Embryonic facial prominence (tissue), 1 donor: ENCODE results near the gene CYCS.
A peak's percentile ranks its signal among the peaks of the same experiment; 100 is the strongest.
"Not testable (repeated sequence)": the region's sequence is repeated elsewhere in the genome, so short reads cannot be mapped to it uniquely, and the experiment has no call there.

Source experiments
- DNase-seq: peaks from one replicate; pipeline ENCODE4 v3.0.0-alpha.2; 2016; ENCODE audit errors: extremely low spot score

The CYCS gene

DNA sequence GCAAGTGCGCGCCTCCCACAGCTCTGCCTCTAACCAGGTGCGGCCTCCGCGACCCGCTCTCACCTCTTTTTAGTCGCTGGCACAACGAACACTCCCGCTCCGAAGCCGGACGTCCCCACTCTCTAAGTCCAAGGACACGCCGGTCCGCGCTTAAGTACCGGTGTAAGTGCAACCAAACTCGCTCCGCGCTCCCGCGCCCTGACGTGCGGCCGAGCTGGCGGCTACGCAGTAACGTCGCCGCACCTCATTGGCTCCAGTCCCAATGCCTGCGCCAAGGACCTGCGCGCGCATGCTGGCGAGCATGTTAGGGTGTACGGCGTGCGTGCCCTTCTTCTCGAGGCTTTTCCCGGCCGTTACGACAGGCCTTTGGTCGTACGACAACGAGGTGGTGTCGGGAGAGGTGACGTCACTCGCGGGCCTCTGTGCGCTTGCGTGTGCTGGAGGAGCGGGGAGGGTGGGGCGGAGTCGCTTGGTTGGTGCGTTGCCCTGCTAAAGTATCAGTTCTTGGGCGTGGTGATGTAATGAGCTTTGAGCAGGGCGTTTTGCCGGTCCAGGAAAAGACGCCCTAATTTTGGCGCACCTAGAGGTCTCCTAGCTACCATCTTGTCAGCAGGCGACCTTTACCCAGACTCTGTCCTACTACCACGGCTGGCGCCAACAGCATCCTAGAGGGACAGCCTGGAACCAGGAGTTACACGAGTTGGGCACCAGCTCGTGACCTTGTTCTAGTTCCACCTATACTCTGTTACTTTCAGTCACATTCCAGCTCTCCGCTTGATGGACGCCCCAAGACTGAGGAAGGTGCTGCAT, at the start of gene CYCS:
CYCS (minus strand) TSS at position 124 of the 810 bp plus-strand sequence. CDS start 1,141 bp downstream, outside the sequence.
- DNase-seq, result peak; percentile 98

DNA sequence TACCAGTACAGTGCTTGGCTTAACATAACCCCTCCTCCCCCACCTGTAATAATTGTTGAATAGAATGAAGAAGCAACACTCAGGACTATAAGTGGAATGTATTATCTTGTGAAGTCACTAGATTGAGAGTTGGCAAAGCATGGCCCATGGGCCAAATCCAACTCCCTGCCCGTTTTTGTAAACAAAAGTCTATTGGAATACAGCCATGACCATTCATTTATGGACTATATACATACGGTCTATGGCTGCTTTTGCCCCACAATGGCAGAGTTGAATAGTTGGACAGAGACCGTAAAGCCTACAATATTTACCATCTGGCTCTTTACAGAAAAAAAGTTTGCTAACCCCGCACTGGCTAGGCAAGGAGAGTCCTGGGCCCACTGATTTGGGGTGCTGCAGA, 48.1 kb upstream of the CYCS start:
- DNase-seq, result no peak

DNA sequence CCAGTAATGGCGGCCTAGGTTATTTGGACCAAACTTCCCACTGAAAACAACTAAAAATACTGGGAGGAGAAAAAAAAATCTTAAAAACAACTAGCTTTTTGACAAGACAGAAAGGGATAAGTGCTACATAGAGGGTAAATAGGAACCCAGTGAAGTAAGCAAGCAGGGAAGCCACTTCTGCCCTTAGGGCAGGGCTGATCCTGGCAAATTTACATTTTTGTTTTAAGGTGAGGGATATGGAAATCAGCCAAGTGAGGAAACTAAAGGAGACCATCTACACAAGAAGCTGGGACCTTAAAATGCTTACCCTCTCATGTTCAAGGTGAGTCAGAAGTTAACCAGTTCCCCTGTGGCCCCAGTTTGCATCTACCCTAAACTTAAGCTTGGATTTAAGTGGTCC, 46.5 kb upstream of the CYCS start:
- no peak for DNase-seq

DNA sequence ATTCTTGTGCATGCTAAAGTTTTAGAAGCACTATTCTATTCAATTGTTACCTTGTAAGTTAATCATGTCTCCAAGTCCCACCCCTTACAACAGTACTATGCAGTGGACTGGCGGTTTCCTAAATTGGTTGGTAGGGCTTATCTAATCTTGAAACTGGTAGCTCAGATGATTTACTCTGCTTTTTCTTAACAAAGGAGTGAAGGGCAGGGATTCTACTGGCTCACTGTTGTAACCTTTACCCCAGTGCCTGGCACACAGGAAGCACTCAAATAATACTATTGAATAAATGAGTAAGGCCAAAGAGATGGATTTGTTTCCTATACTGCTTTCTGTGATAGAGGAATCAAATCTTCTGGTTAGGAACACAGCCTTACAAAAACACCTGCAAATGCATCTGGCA, 46.0 kb upstream of the CYCS start:
- DNase-seq, result no peak

DNA sequence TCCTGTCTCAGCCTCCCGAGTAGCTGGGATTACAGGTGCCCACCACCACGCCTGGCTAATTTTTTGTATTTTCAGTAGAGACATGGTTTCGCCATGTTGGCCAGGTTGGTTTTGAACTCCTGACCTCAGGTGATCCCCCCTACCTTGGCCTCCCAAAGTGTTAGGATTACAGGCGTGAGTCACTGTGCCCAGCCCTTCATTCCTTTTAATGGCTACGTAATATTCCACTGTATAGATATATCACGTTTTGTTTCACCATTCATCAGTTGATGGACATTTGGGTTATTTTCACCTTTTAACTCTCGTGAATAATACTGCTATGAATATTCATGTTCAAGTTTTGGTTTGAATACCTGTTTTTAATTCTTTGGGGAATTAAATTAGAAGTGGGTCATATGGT, 44.6 kb upstream of the CYCS start:
- no peak for DNase-seq

DNA sequence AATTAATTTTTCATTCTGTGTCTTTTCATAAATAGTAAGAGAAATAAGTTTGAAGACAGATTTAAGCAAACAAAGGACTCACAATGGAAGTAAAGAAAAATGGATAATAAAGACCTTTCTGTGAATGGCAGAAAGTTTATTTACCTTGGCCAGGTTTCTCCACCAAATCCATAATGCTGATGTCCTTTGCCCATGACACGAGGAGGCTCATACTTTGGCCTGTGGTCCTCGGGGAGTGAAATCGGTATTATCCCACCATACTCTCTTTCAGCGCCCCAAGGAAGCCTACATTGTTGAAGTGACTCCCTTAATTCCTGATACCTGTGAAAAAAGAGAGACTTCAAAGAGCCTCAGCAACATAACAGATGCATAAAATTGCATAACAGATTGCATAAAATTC, 43.1 kb upstream of the CYCS start:
- no peak for DNase-seq

DNA sequence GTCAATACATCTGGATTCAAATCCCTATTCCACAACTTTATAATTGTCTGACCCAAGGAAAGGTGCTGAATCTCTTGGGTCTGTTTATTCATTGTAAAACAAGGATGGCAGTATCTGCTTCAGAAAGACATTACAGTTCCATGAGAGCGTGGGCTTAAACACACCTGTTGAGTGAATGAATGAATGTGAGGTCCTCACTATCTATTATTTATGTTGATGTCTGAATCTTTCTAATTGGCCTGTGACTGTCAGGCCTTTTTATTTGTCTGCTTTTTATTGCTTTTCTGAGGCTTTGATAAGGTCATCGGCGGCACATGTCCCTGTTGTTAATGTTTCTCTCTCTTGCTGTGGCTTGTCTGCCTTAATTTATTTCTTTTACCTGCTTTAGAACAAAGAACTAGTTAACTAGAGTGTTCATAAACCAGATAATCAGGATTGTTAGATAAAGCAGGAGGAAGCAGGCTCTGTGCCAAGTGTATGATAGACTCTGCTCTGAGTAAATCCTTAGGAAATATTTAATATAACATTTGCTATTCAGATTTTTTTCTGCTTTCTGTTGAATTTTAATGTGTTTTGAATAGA, 42.3 kb upstream of the CYCS start:
- no peak for DNase-seq

DNA sequence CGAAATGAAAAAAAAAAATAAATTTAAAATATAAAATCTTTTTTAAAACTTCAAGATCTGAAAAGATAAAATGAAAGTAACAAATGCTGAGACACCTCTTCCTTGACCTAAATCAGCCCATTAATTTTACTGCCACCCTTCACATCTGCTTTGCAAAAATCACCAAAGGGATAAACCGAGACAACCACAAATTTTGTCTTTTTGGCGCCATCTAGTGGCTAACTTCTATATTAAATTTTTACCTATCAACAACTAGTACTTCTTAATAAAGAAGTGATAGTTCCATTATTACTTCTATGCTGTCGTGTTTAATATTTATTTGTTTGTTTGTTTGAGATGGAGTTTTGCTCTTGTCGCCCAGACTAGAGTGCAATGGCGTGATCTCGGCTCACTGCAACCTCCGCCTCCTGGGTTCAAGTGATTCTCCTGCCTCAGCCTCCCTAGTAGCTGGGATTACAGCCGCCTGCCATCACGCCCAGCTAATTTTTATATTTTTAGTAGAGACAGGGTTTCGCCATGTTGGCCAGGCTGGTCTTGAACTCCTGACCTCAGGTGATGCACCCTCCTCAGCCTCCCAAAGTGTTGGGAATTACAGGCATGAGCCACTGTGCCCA, 35.0 kb upstream of the CYCS start:
- DNase-seq, result not testable (repeated sequence)

DNA sequence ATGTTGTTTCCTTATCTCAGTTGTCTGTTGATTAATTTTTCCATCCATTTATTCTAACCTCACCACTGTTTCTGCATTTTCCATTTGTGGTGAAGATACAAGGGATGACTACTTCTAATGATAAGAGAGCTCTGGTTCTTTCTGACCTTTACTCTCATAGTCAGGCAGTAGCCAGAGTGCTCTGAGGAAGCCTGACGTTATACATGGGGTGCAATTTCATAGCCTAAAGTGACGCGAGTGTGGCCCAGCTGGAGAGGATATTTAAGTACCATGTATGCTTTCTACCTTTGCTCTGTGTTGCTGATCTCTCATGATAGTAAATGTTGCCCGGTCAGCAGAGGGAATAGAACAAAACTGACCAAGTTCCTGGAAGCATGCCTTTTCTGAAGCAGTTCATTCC, 33.9 kb upstream of the CYCS start:
- DNase-seq, result no peak

DNA sequence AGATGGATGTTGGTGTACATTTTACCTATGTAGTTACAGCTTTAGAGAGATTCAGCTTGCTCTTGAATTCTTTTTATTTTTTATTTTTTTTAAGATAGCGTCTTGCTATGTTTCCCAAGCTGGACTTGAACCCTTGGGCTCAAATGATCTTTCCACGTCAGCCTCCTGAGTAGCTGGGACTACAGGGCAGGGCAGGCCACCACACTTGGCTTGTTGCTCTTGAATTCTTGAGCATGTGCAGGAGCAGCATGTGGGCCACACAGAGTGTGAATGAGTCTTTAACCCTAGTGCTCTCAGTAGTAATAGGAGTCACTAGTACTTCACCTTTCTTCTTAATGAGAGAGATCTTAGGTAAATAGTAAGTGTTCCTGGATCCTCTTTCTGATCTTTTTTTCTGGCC, 26.7 kb upstream of the CYCS start:
- no peak for DNase-seq

DNA sequence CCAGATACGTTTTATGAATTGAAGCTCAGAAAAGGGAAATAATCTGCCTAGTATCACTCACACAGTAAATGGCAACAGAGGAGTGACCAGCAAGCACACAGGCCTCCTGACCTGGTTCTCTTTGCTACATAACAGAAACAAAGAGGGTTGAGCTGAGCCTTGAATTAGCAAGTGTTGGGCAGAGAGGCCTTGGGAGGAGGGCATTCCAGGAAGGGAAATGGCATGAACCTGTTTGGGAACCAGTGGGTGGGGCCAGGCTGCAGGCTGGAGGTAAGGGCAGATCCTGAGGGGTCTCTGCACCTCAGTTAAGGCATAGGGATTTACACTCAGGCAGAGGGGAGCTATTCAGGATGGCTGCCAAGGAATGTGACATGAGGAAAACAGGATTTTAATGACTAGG, 24.8 kb upstream of the CYCS start:
- no peak for DNase-seq

DNA sequence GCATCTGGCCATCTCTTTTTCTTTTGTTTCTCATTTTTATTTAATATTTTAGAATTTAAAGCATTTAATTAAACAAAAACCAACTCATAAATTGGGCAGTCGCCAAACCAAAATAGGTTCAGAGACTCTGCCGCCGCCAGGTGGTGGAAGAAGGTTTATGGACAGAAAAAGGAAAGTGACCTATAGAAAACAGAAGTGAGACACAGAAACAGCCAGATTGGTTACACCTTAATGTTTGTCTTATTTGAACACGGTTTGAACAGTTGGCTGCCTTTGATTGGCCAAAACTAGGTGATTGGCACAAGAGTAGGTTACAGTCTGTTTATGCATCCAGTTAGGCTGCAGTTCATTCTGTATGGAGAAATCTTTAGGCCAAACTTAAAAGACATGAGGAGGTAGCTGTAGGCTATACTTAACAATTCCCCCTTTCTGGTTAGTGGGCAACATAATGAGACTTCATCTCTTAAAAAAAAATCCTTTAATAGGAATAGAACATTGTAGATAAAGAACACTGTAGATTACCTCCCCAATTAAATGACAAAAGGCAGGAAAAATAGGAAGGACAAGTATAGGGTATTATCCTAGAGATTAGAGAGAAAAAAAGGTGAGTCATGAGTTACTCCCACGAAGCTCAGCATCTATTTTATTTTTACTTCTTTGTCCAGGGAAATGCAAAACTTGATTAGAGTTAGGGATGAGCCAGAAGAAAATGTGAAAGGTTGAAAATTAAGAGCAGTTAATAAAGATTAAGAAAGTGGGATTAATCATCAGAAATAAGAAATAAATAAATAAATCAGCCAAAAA, 23.9 kb upstream of the CYCS start:
- DNase-seq, result no peak

DNA sequence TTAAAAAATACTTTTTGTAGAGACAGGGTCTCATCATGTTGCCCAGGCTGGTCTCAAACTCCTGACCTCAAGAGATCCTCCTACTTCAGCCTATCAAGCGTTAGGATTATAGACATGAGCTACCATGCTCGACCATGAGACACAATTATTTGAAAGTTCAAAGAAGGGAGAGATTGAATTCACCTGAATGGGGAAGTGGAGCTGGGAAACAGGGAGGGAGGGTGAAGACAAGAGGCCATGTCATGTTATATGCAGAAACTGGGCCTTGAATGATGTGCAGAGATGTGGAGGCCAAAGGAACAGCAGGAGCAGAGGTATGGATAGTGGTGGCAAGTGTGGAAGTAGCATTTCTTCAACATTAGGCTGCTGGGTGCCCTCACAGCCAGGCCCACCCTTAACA, 18.7 kb upstream of the CYCS start:
- DNase-seq, result no peak

DNA sequence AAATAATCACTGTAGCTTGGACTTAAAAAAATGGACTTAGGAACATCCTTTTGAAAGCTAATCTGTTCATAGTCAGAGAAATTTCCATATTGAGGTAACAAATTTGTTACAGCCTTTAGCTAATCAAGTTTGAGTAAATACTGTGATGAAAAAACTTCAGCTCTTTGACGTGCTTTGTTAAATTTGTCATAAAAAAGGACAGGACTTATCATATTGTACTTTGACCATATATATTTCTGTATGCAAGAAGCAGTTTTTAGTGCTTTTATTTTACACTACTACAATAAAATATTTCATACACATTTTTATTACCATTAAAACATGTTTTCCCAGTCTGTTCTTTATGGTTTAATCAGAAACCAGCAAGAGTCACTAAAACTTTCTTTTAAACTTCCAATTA, 14.5 kb upstream of the CYCS start:
- no peak for DNase-seq

DNA sequence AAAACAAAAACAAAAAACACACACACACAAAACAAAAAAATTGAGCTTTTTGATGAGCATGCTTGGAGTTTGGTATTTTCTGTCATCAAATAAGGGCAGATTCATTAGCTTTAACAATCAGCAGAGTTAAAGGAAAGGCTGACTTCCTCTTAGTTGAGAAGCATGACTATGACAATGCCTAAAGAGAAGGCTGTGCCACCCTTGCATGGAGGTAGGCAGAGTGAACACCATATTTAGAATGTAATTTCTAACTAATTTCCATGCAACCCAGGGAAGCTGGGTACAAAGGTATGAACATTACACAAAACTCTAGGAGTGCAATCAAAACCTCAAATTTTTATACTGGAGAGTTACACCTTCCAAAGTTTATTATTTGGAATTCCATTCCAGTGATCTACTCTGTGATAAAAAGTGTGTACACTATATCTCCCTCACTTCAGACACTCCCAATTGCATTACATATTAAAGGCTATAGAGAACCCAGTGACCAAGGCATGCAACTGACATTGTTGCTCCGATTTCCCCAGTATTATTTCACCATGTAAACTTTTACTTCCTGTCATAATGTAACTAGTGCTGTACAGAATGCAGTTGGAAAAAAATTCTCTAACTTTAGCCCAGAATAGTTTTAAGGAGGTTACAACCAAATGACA, 9.4 kb upstream of the CYCS start:
- DNase-seq, result no peak

DNA sequence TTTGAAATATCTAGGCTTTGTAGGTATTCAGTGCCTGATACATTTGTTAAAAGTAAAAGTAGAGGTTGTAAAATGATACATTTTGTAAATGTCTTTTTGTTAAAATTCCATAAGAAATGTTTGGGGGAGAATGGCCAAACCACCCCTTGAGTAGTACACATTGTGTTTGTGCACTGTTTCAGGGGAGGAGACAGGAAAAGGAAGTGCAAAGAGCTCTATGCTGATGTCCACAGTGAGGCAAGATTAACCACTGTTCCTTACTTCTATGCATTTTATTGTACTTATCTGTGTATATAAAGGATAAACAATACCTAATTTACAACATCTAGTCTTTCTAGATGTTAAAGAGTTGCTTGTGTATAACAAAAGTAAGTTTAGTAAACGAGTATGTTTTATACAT, 7.4 kb upstream of the CYCS start:
- DNase-seq, result no peak

DNA sequence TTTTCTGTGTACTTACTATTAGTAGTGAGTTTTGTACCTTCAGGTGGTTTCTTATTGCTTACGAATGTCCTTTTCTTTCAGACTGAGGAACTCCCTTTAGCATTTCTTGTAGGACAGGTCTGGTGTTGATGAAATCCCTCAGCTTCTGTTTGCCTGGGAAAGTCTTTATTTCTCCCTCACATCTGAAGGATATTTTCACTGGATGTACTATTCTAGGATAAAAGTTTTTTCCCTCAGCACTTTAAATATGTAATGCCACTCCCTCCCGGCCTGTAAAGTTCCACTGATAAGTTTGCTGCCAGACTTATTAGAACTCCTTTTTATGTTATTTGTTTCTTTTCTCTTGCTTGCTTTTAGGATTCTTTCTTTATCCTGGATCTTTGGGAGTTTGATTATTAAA, 1.7 kb upstream of the CYCS start:
- no peak for DNase-seq

DNA sequence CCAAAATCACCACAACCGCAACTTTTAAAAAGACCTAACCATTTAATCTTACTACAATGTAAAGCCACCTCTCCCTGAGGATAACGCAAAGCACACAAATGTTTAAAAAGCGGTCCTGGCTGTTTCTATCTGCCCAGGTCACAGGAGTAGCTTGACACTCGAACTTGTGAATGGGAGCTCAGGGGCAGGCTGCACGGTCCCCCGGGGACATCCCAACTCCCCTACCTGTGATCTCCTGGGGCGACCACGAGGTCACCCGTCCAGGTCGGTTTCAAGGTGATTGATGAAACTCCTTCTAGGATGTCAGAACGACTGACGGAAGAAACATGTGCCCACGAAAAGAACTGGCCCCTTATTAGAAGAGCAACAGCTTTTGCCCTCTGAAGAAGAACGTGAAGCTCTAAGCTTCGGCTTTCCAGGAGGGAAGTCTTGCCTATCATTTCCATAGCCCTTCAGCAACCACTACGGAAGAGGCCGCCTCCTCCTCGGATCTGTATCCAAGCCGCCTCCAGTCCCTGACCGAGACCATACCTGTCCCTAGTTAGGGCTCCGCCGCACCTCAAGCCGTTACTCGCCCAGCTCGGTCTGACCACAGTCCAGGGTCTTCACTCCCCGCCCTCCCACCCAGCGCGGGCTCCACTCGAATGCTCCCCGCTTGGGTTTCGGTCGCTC, 459 bp downstream of the CYCS start:
- DNase-seq, result peak; percentile 17

DNA sequence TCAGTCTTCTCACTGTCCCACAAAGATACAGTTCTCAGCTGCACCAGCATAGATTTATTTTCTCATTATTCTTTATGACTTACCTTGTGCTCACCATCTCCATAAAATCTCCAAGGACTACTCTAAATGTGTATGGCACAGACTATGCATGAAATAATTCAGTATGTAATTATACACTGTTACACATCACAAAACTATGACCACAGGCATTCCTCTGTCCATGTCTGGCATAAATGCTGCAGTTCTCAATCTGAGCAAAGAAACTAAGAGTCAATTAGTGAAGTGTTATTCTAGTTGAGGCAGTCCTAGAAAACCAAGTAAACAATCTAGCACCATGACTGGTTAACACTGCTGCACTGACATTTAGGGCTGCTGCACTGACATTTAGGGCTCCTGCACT, 2.7 kb downstream of the CYCS start:
- DNase-seq, result no peak

DNA sequence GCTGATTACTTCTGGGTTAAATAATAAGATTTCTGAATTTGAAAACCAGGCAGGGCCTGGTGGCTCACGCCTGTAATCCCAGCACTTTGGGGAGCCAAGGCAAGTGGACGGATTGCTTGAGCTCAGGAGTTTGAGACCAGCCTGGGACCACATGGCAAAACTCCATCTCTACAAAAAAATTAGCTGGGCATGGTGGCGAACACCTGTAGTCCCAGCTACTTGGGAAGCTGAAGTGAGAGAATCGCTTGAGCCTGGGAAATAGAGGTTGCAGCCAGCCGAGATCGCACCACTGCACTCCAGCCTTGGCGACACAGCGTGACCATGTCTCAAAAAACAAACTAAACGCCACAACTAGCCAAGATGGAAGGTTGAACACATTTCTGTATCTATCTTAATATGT, 3.5 kb downstream of the CYCS start:
- DNase-seq, result no peak

DNA sequence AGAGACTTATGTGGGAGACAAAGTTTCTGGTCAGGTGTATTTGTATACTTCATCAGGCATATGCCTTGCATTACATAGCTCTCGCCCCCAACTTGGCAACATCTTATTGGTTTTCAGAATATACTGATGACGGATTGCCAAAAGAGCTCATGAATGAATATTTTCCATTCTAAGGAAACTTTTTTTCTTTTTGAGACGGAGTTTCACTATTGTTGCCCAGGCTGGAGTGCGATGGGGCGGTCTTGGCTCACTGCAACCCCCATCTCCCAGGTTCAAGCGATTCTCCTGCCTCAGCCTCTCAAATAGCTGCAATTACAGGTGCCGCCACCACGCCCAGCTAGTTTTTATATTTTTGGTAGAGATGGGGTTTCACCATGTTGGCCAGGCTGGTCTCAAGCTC, 6.0 kb downstream of the CYCS start:
- no peak for DNase-seq
